SW480 (cell line): Measurements from ENCODE around the gene CLEC20A.

Experiments used
- DNase-seq: peaks from one replicate; pipeline ENCODE4 v3.0.0-alpha.2; 2016; ENCODE audit warnings: low spot score

The CLEC20A gene

DNA sequence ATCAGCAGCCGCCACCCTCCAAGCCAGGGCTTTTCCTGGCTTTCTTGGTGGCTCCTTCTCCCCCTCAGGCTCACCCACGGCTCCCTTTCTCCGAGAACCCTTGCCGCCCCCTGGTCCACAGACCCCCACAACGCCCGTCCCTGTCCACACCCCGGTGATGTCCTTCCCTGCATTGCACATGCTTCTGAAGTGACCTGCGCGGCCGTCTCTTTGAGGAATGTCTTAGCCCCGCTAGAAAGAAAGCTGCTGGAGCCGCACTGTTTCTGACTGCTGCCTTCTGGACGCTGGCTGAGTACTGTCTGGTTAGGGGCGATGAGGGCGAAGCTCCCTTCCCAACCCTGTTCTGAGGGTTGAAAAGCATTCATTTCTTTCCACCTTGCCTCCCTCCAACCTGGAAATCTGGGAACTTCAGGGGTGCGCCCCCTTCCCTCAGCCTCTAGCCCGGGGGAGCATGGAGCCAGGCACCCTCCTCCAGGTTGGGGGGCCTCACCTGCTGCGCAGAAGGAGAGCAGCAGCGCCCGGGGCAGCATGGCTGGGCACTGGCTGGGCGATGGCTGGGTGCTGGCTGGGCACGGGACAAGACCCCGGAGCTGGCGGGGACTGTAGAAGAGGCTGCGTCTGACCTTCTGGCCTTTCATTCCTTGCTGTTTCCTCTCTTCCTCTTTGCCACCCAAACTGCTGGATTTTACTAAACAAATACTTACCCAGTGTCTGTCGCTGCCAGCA is at the start of gene CLEC20A:
CLEC20A (minus strand) TSS at position 555 of the 726 bp plus-strand sequence; CDS start at position 530, 25 bp downstream.
- DNase-seq, result no peak

DNA sequence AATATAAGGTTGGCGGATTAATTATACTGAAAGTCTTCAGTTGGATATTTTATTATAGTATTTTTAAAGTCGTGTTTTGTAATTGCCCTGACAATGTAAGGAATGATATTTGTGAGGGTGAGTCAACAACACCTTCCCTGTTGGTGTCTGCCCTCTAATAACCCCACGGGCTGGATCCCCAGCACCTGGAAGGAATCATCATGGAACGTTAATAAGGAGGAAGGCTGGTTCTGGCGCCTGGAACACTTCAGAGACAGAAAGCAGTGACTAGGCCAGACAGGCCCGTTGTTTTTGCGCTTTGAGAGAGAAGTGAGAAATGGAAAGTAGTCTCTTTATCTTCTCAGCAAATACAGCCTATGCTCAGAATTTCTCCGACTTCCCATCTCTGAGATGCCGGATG is 47.8 kb upstream of the CLEC20A start:
- DNase-seq, result no peak

DNA sequence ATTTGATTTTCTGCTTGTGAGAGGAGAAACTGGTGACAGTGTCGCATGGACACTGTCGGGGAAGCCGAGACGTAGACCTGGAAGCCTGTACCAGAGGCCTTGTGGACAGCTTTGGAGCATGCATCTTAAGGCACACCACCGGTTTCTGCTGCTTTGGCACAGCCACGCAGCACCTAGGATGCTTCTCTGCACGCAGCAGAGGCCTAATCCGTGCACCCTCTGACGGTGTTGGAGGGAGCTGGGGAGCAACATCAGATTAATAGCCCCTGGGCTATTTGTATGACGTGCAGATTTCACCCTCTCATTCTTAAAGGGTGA is 46.5 kb upstream of the CLEC20A start:
- no peak for DNase-seq

- DNase-seq, result peak; percentile 68
These were observed 46.0 kb upstream of the CLEC20A start for GRCh38 chr1:178542554-178543289.

- DNase-seq, result peak; percentile 50
These were observed 45.2 kb upstream of the CLEC20A start for GRCh38 chr1:178541829-178542553.

GRCh38 chr1:178541379-178541778 is 44.6 kb upstream of the CLEC20A start:
- DNase-seq, result no peak

- no peak for DNase-seq
These were observed 43.9 kb upstream of the CLEC20A start for GRCh38 chr1:178540646-178541045.

DNA sequence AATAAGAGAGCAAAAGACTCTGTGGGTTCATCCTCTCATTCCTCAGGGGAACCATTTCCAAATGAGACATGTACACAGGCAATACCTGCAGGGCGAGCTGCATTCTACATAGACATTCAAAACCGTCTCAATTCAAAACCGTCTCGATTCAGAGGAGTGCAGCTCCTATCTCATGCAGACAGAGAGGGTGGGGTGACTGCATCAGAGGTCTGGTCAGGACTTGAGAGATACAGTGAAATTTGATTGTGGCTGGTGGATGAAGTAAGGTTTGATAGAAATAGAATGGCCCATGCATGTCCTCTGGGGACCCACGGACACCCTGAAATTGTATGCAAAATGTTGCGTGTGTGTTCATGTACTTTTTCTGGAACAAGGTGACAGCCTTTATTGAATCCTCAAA is 43.4 kb upstream of the CLEC20A start:
- DNase-seq, result no peak

- no peak for DNase-seq
These were observed 42.5 kb upstream of the CLEC20A start for GRCh38 chr1:178539291-178539690.

- no peak for DNase-seq
These were observed 41.6 kb upstream of the CLEC20A start for GRCh38 chr1:178538192-178538916.

GRCh38 chr1:178537382-178538090 is 40.8 kb upstream of the CLEC20A start:
- DNase-seq, result peak; percentile 71

- peak; percentile 92 for DNase-seq
These were observed 40.1 kb upstream of the CLEC20A start for GRCh38 chr1:178536844-178537371.

- no peak for DNase-seq
These were observed 39.6 kb upstream of the CLEC20A start for GRCh38 chr1:178536329-178536728.

GRCh38 chr1:178534137-178534868 is 37.5 kb upstream of the CLEC20A start:
- DNase-seq, result no peak

DNA sequence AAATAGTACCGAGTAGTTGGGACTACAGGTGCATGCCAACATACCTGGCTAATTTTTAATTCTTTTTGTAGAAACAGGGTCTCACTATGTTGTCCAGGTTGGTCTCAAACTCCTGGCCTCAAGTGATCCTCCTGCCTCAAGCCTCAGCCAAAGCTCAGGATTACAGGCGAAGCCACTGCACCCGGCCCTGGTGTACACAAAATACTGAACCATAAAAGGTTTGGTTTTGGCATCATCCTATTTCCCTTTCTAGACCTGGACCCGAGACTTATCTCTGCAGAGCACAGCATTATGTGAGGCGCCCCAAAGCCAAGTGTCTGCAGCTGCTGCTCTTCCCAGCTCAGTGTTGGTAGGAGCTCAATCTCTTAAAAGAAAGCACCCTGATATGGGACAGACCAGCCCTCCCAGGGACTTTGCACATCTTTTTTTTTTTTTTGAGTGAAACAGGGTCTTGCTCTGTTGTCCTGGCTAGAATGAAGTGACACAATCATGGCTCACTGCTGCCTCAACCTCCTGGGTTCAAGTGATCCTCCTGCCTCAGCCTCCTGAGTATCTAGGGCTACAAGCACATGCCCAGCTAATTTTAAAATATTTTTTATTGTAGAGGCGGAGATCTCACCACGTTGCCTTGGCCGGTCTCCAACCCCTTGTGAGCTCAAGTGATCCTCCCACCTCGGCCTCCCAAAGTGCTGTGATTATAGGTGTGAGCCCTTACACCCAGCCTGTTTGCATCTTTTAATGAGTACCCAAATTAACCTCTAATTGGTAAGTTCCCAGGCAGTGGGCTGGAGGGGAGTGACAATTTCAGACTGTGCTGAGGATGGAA is 36.6 kb upstream of the CLEC20A start:
- no peak for DNase-seq

DNA sequence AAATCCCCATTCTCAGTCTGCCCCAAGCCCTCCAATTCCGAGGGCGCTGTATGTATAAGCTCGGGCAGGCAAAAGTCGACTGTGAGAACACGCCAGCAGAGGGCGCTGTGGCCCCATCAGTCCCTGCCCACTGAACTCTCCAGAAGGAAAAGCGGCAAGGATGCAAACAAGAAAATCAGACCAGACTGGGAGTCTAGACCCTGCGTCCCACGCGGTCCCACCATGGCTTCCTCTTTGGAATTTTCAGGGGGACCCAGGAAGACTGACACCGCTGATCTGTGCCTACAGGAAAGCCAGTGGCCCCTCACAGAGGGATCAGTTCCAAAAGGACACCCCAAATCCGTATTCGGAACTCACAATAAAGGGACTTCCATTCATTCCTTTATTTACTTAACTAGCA is 35.6 kb upstream of the CLEC20A start:
- peak; percentile 72 for DNase-seq

- no peak for DNase-seq
These were observed 35.1 kb upstream of the CLEC20A start for GRCh38 chr1:178531887-178532286.

GRCh38 chr1:178530502-178530901 is 33.7 kb upstream of the CLEC20A start:
- DNase-seq, result no peak

DNA sequence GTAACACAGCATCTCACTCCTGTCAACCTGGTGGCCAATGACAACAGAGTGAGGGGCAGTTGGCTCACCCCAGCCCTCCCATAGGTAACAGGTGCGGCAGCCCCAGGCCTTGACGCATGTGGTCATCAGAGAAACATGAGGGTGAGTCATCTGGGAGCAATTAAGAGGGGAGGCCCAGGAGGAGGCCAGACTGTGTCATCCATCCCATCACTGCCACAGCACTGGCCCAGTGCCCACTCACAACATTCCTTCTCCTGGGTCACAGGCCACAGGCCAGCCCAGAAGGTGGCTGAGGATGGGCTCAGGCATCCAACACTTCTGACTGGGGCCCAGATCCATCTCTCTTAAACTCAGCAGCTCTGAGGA is 33.3 kb upstream of the CLEC20A start:
- peak; percentile 92 for DNase-seq
